Mesodermal cell (in vitro differentiated cells): Measurements from ENCODE around the gene TSTD1.
A peak's percentile ranks its signal among the peaks of the same experiment; 100 is the strongest.
"Not testable (repeated sequence)": the region's sequence is repeated elsewhere in the genome, so short reads cannot be mapped to it uniquely, and the experiment has no call there.

Experiments
- H3K27ac ChIP-seq: 2 replicates; pipeline ENCODE4 v1.7.0; 2013; ENCODE audit warnings: mild to moderate bottlenecking, low read depth, low read length, moderate library complexity; ENCODE audit not compliant: severe bottlenecking
- H3K36me3 ChIP-seq: 2 replicates; pipeline ENCODE4 v1.7.1; 2013; ENCODE audit warnings: mild to moderate bottlenecking, low read length, moderate library complexity; ENCODE audit not compliant: control insufficient read depth, insufficient read depth
- H3K4me1 ChIP-seq: one replicate; pipeline ENCODE4 v1.7.1; 2013; ENCODE audit warnings: mild to moderate bottlenecking, low read length; ENCODE audit not compliant: insufficient read depth, control insufficient read depth, poor library complexity, severe bottlenecking
- H3K4me3 ChIP-seq: 2 replicates; pipeline ENCODE4 v1.7.0; 2013; ENCODE audit warnings: low read length, control low read depth, mild to moderate bottlenecking; ENCODE audit not compliant: insufficient read depth, poor library complexity, severe bottlenecking; ENCODE audit errors: extremely low read depth
- H3K9me3 ChIP-seq: 2 replicates; pipeline ENCODE4 v1.7.1; 2013; ENCODE audit warnings: mild to moderate bottlenecking, low read length, moderate library complexity; ENCODE audit not compliant: control insufficient read depth
- WGBS, 2 experiments: methylation state at CpG; one replicate each; pipeline ENCODE4 v1.1.5; 2013; ENCODE audit warnings: missing lambda C conversion rate in 2 of 2; ENCODE audit not compliant: insufficient coverage in 2 of 2; 5-methylcytosine and 5-hydroxymethylcytosine counted together

TSTD1 gene

GRCh38 chr1:161032409-161032808, 6.4 kb downstream of the TSTD1 start:
- Histone ChIP-seq H3K4me3 (no peak overlapping the region), H3K9me3 (no peaks in the 10 kb centered on the region), H3K27ac (no peak overlapping the region), H3K36me3 (peaks cover 4% of the 10 kb centered on the region), H3K4me1 (no peaks in the 10 kb centered on the region)
- 71 to 100% methylated on average over 1 of the region's 1 CpG for WGBS, 2 experiments

- Histone ChIP-seq H3K9me3 (no peaks in the 10 kb centered on the region), H3K4me1 (no peaks in the 10 kb centered on the region), H3K36me3 (no peaks in the 10 kb centered on the region), H3K27ac (no peak overlapping the region), H3K4me3 (no peak overlapping the region)
- WGBS, 2 experiments = no CpG with 5 or more reads among the region's 2 CpGs
These were observed 6.9 kb downstream of the TSTD1 start for GRCh38 chr1:161031874-161032273.

GRCh38 chr1:161029466-161029865, 9.3 kb downstream of the TSTD1 start:
- H3K27ac ChIP-seq, H3K4me3 ChIP-seq, H3K36me3 ChIP-seq, H3K9me3 ChIP-seq, H3K4me1 ChIP-seq: not testable (repeated sequence)
- 93 to 97% methylated on average over 8 to 12 of the region's 32 CpGs for WGBS, 2 experiments

- H3K27ac ChIP-seq, H3K9me3 ChIP-seq, H3K4me3 ChIP-seq, H3K4me1 ChIP-seq, H3K36me3 ChIP-seq: not testable (repeated sequence)
- WGBS, 2 experiments = 86 to 100% methylated on average over 1 of the region's 1 CpG
These were observed 11.8 kb downstream of the TSTD1 start for GRCh38 chr1:161026954-161027353.

GRCh38 chr1:161022432-161022831, 16.3 kb downstream of the TSTD1 start:
- WGBS, 2 experiments = 90 to 95% methylated on average over 6 to 9 of the region's 12 CpGs
- H3K4me3 ChIP-seq, H3K27ac ChIP-seq, H3K36me3 ChIP-seq, H3K9me3 ChIP-seq: not testable (repeated sequence)
- H3K4me1 ChIP-seq = peaks cover 11% of the 10 kb centered on the region

GRCh38 chr1:161021970-161022353, 16.8 kb downstream of the TSTD1 start:
- Histone ChIP-seq H3K9me3 (no peaks in the 10 kb centered on the region), H3K27ac (no peak overlapping the region), H3K36me3 (no peaks in the 10 kb centered on the region), H3K4me1 (peaks cover 11% of the 10 kb centered on the region), H3K4me3 (peak overlapping the region; percentile 67)
- 100% methylated on average over 1 of the region's 2 CpGs; no CpG with 5 or more reads in 1 of the 2 experiments for WGBS, 2 experiments

- Histone ChIP-seq H3K36me3 (no peaks in the 10 kb centered on the region), H3K9me3 (no peaks in the 10 kb centered on the region), H3K4me3 (peak overlapping the region; percentile 67), H3K27ac (no peak overlapping the region), H3K4me1 (peaks cover 11% of the 10 kb centered on the region)
- WGBS, 2 experiments = 2 to 13% methylated on average over 26 of the region's 34 CpGs
These were observed 17.4 kb downstream of the TSTD1 start for GRCh38 chr1:161021165-161021969.

- Histone ChIP-seq H3K4me3 (peak within 1 kb of the TSS; percentile 67), H3K36me3 (no peaks in the 10 kb centered on the region), H3K27ac (peak within 1 kb of the TSS; percentile 26), H3K9me3 (no peaks in the 10 kb centered on the region), H3K4me1 (peaks cover 11% of the 10 kb centered on the region)
- WGBS, 2 experiments = 0% methylated on average over 21 to 27 of the region's 36 CpGs
These were observed 18.1 kb downstream of the TSTD1 start, which contains the start of gene F11R for GRCh38 chr1:161020509-161021164. F11R (minus strand) TSS chr1:161021152; CDS start chr1:161021073, 79 bp downstream.

- H3K36me3 ChIP-seq = no peaks in the 10 kb centered on the region
- H3K9me3 ChIP-seq = no peaks in the 10 kb centered on the region
- H3K27ac ChIP-seq = peak overlapping the region; percentile 26
- 1 to 4% methylated on average over 7 of the region's 10 CpGs for WGBS, 2 experiments
- H3K4me3 ChIP-seq = peak overlapping the region; percentile 67
- H3K4me1 ChIP-seq = peaks cover 8% of the 10 kb centered on the region
These were observed 18.8 kb downstream of the TSTD1 start for GRCh38 chr1:161019751-161020495.

- not testable (repeated sequence) for H3K9me3 ChIP-seq, H3K27ac ChIP-seq, H3K36me3 ChIP-seq
- peak overlapping the region; percentile 67 for H3K4me3 ChIP-seq
- 89 to 98% methylated on average over 8 to 13 of the region's 15 CpGs for WGBS, 2 experiments
- peaks cover 10% of the 10 kb centered on the region for H3K4me1 ChIP-seq
These were observed 19.6 kb downstream of the TSTD1 start for GRCh38 chr1:161019111-161019660.
